SK-N-SH (cell line): ENCODE data around the gene MAT2A. TPM values are rescaled to one million over a fixed set of nuclear protein-coding genes. Genes with fewer than 3 reads are reported as not detected.

Experiments
- CTCF ChIA-PET: fragments of 300-600, 350-600 bp; formaldehyde crosslinking; extraction: SDS; loops from one replicate; lab custom pipeline; 2021; lab: Yijun Ruan, JAX
- POLR2A ChIA-PET: fragments of 350-600 bp; sonication (Branson Sonifier 250); formaldehyde crosslinking; extraction: SDS; loops from one replicate; lab custom pipeline; 2020; ENCODE audit warnings: antibody characterized with exemption, inconsistent platforms; lab: Yijun Ruan, JAX
- DNase-seq: peaks from one replicate; pipeline ENCODE4 v3.0.0; 2012
- H2AFZ ChIP-seq: fragments of 200-600 bp; sonication (generic); 2 replicates; pipeline ENCODE4 v1.8.1; 2016; ENCODE audit warnings: antibody characterized with exemption, mild to moderate bottlenecking, low read depth
- H3F3A ChIP-seq: fragments of 200-600 bp; sonication (generic); replicated peaks from 2 replicates; pipeline ENCODE3; 2016; ENCODE audit warnings: antibody characterized with exemption, mild to moderate bottlenecking; ENCODE audit not compliant: insufficient read depth
- H3K27ac ChIP-seq, 2 experiments: fragments of 200-500 bp in 1 of 2; fragments of 200-600 bp in 1 of 2; sonication (Bioruptor generic) in 1 of 2; sonication (generic), shearing (Covaris generic) in 1 of 2; 2 replicates each; pipeline versions ENCODE4 v1.5.1 to v1.6.1; 2014 to 2016; ENCODE audit warnings: low read depth in 2 of 2, inconsistent platforms in 1 of 2, low read length in 1 of 2, mild to moderate bottlenecking in 1 of 2, mixed read lengths in 1 of 2
- H3K27me3 ChIP-seq: fragments of 200-600 bp; sonication (generic), shearing (Covaris generic); 2 replicates; pipeline ENCODE4 v1.6.1; 2016; ENCODE audit warnings: mixed run types; ENCODE audit not compliant: insufficient read depth
- H3K36me3 ChIP-seq, 2 experiments: fragments of 200-500 bp in 1 of 2; fragments of 200-600 bp in 1 of 2; sonication (Bioruptor generic) in 1 of 2; sonication (generic) in 1 of 2; replicated peaks in 1 of 2; 2 replicates each; pipeline versions ENCODE3 to v1.5.1; 2014 to 2016; ENCODE audit warnings: low read length in 1 of 2, mild to moderate bottlenecking in 1 of 2; ENCODE audit not compliant: insufficient read depth in 2 of 2, control insufficient read depth in 1 of 2
- H3K4me1 ChIP-seq, 2 experiments: fragments of 200-500 bp in 1 of 2; fragments of 200-600 bp in 1 of 2; sonication (Bioruptor generic) in 1 of 2; sonication (generic), shearing (Covaris generic) in 1 of 2; 2 replicates each; pipeline versions ENCODE4 v1.5.1 to v1.6.1; 2014 to 2016; ENCODE audit warnings: low read depth in 1 of 2, low read length in 1 of 2, mixed run types in 1 of 2; ENCODE audit not compliant: insufficient read depth in 2 of 2, control insufficient read depth in 1 of 2
- H3K4me2 ChIP-seq: fragments of 200-600 bp; sonication (generic), shearing (Covaris generic); 2 replicates; pipeline ENCODE4 v1.6.1; 2017; ENCODE audit warnings: mixed run types
- H3K4me3 ChIP-seq, 2 experiments: fragments of 200-500 bp in 1 of 2; fragments of 200-600 bp in 1 of 2; sonication (Bioruptor generic) in 1 of 2; sonication (generic), shearing (Covaris generic) in 1 of 2; 2 replicates each; pipeline versions ENCODE4 v1.5.1 to v1.8.1; 2014 to 2016; ENCODE audit warnings: low read depth in 2 of 2, inconsistent platforms in 1 of 2, low read length in 1 of 2, mild to moderate bottlenecking in 1 of 2, mixed read lengths in 1 of 2, moderate library complexity in 1 of 2
- H3K79me2 ChIP-seq: fragments of 200-600 bp; sonication (generic); 2 replicates; pipeline ENCODE4 v1.8.1; 2017; ENCODE audit warnings: mild to moderate bottlenecking; ENCODE audit not compliant: insufficient read depth
- H3K9ac ChIP-seq: fragments of 200-600 bp; sonication (generic); 2 replicates; pipeline ENCODE4 v1.6.1; 2017; ENCODE audit warnings: mixed run types
- H3K9me2 ChIP-seq: fragments of 200-600 bp; sonication (generic); 2 replicates; pipeline ENCODE4 v1.6.1; 2017; ENCODE audit warnings: mixed run types
- H3K9me3 ChIP-seq: fragments of 200-600 bp; sonication (generic); 2 replicates; pipeline ENCODE4 v1.6.1; 2017; ENCODE audit warnings: mixed run types, mild to moderate bottlenecking, moderate library complexity
- H4K20me1 ChIP-seq: fragments of 200-600 bp; sonication (generic); 2 replicates; pipeline ENCODE4 v1.6.1; 2017; ENCODE audit warnings: mild to moderate bottlenecking, mixed run types; ENCODE audit not compliant: insufficient read depth
- CHD2 ChIP-seq: fragments of 150-350 bp; IDR thresholded peaks from 2 replicates; pipeline ENCODE4 v1.6.1; 2018; ENCODE audit warnings: low read length; ENCODE audit not compliant: partially characterized antibody
- ELF1 ChIP-seq: IDR thresholded peaks from 2 replicates; pipeline ENCODE4 v1.4.0; 2012
- EP300 ChIP-seq, 2 experiments: IDR thresholded peaks; 2 replicates each; pipeline versions ENCODE4 v1.4.0 to v1.6.1; 2012; ENCODE audit warnings: borderline replicate concordance in 1 of 2, low read depth in 1 of 2, low read length in 1 of 2
- EZH2phosphoT487 ChIP-seq: fragments of 200-600 bp; sonication (generic); IDR thresholded peaks from 2 replicates; pipeline ENCODE4 v1.6.1; 2017; ENCODE audit warnings: low read depth, mixed run types, mild to moderate bottlenecking, antibody characterized with exemption, moderate library complexity, borderline replicate concordance
- FOSL2 ChIP-seq: IDR thresholded peaks from 2 replicates; pipeline ENCODE4 v1.4.0; 2012; ENCODE audit warnings: low read depth, mild to moderate bottlenecking, moderate library complexity, borderline replicate concordance
- FOXJ3 ChIP-seq: sonication (generic); formaldehyde crosslinking; IDR thresholded peaks from 2 replicates; pipeline ENCODE4 v1.5.1; 2020; ENCODE audit warnings: mild to moderate bottlenecking, missing genetic modification reagents
- GABPA ChIP-seq: IDR thresholded peaks from 2 replicates; pipeline ENCODE4 v1.4.0; 2012; ENCODE audit warnings: low read depth, mild to moderate bottlenecking
- GATA2 ChIP-seq: sonication (generic); formaldehyde crosslinking; IDR thresholded peaks from 2 replicates; pipeline ENCODE4 v1.5.0; 2020; ENCODE audit warnings: mild to moderate bottlenecking, missing genetic modification reagents
- JUND ChIP-seq: IDR thresholded peaks from 2 replicates; pipeline ENCODE4 v1.4.0; 2012
- MEF2A ChIP-seq: IDR thresholded peaks from 2 replicates; pipeline ENCODE4 v1.4.0; 2012; ENCODE audit warnings: low read depth, borderline replicate concordance
- MXI1 ChIP-seq: IDR thresholded peaks from 2 replicates; pipeline ENCODE4 v1.6.1; 2012; ENCODE audit warnings: mild to moderate bottlenecking, low read depth, low read length, improper control_type of control experiment
- NFIC ChIP-seq: IDR thresholded peaks from 2 replicates; pipeline ENCODE4 v1.4.0; 2012; ENCODE audit warnings: borderline replicate concordance
- NRF1 ChIP-seq: IDR thresholded peaks from 2 replicates; pipeline ENCODE4 v1.6.1; 2012; ENCODE audit warnings: low read depth, mild to moderate bottlenecking, low read length
- POLR2AphosphoS5 ChIP-seq: IDR thresholded peaks from 2 replicates; pipeline ENCODE4 v1.6.1; 2012; ENCODE audit warnings: low read depth, low read length
- RCOR1 ChIP-seq: fragments of 150-350 bp; IDR thresholded peaks from 2 replicates; pipeline ENCODE4 v1.6.1; 2017; ENCODE audit warnings: antibody characterized with exemption, low read length
- RFX5 ChIP-seq: IDR thresholded peaks from 2 replicates; pipeline ENCODE4 v1.6.1; 2012; ENCODE audit warnings: mild to moderate bottlenecking, improper control_type of control experiment, low read length
- RXRA ChIP-seq: IDR thresholded peaks from 2 replicates; pipeline ENCODE4 v1.4.0; 2012; ENCODE audit warnings: low read depth, mild to moderate bottlenecking, borderline replicate concordance
- TAF1 ChIP-seq: IDR thresholded peaks from 2 replicates; pipeline ENCODE4 v1.6.1; 2012; ENCODE audit warnings: low read depth, mild to moderate bottlenecking, low read length, moderate library complexity, borderline replicate concordance
- TCF12 ChIP-seq: IDR thresholded peaks from 2 replicates; pipeline ENCODE4 v1.4.0; 2012
- TEAD4 ChIP-seq: IDR thresholded peaks from 2 replicates; pipeline ENCODE4 v1.4.0; 2012; ENCODE audit warnings: mild to moderate bottlenecking, borderline replicate concordance; ENCODE audit not compliant: insufficient read depth
- YY1 ChIP-seq: IDR thresholded peaks from 2 replicates; pipeline ENCODE4 v1.4.0; 2012; ENCODE audit warnings: low read depth, mild to moderate bottlenecking
- ZBTB33 ChIP-seq: IDR thresholded peaks from 2 replicates; pipeline ENCODE4 v1.4.0; 2012; ENCODE audit warnings: low read depth, borderline replicate concordance
- WGBS: methylation state at CpG from one replicate; pipeline ENCODE4 v1.1.6; 2017; ENCODE audit warnings: low lambda C conversion rate; 5-methylcytosine and 5-hydroxymethylcytosine counted together
- polyA plus RNA-seq, 3 experiments: library from polyadenylated mRNA; depleted of rRNA; stranded (reverse); fragments of >200 nt; gene quantifications; 2 replicates each; pipeline ENCODE4 v1.2.3, GENCODE V29; 2012
- TF ChIP-seq, protein P1 (sequence below): fragments of 150-350 bp; IDR thresholded peaks from 2 replicates; pipeline ENCODE4 v1.6.1; 2017; ENCODE audit warnings: antibody characterized with exemption, low read length, low read depth, borderline replicate concordance
- TF ChIP-seq, protein P2 (sequence below): fragments of 200-600 bp; sonication (generic); IDR thresholded peaks from 2 replicates; pipeline ENCODE4 v1.6.1; 2017; ENCODE audit warnings: antibody characterized with exemption, mild to moderate bottlenecking, moderate library complexity
- TF ChIP-seq, protein P3 (sequence below): IDR thresholded peaks from 2 replicates; pipeline ENCODE4 v1.4.0; 2012; ENCODE audit warnings: low read depth
- TF ChIP-seq, protein P4 (sequence below): IDR thresholded peaks from 2 replicates; pipeline ENCODE4; 2012

MAT2A gene
- polyA plus RNA-seq, 1 of the 3 experiments (the other 2 are of a cell fraction): 187 TPM

DNA sequence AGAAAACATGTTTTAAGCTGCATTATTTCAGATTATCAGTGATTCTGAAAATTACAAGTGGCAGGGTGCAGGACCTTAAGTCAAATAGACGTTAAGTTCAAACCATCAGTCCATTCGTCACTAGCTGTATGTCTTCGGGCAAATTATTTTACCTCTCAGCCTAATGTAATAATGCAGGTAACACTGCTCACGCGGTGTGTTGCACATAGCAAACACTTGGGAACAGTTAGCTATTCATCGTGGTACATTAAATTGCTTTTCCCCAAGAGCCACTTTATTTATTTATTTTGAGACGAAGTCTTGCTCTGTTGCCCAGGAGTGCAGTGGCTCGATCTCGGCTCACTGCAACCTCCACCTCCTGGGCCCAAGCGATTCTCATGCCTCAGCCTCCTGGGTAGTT lies 10.1 kb downstream of the MAT2A start (continued):
- TF ChIP-seq, protein P1, sequence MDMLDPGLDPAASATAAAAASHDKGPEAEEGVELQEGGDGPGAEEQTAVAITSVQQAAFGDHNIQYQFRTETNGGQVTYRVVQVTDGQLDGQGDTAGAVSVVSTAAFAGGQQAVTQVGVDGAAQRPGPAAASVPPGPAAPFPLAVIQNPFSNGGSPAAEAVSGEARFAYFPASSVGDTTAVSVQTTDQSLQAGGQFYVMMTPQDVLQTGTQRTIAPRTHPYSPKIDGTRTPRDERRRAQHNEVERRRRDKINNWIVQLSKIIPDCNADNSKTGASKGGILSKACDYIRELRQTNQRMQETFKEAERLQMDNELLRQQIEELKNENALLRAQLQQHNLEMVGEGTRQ: no peak
- no peak for TF ChIP-seq MEF2A
- TF ChIP-seq NRF1: no peak

DNA sequence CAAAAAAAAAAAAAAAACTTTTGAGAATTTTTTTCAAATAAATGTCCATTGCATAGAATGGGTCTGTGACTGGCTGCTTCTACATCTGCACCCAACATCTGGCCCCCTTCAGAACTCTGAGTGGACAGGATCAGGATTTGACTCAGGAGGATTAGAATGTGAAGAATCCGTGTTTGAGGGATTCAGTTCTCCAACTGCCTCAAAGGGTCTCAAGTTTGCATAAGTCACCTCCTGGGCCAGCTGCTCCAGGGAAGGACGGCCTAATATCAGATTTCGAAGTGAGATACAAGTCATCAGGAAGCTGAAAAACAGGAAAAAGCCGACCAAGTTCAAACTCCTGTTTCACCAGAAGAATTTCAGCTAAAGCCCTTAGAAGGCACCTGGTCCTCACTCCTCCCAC lies 10.9 kb downstream of the MAT2A start:
- H3K4me1 ChIP-seq: peaks cover 0 to 13% of the 10 kb centered on the region in 2 experiments; a peak in 2 of 4 replicates
- H3F3A ChIP-seq: peaks cover 57% of the 10 kb centered on the region
- H3K27ac ChIP-seq: peak overlapping the region; percentile 42 to 54
- H3K79me2 ChIP-seq: no peaks in the 10 kb centered on the region
- H4K20me1 ChIP-seq: peaks cover 11% of the 10 kb centered on the region
- no peaks in the 10 kb centered on the region for H3K27me3 ChIP-seq
- no peak overlapping the region for H2AFZ ChIP-seq
- H3K4me2 ChIP-seq: no peak overlapping the region
- no peak overlapping the region for H3K9ac ChIP-seq
- ChIA-PET POLR2A (interaction anchor here (1.0 to 8.2 kb wide), 5 partner anchors 10 to 130 kb away, joined by 4 to 87 read pairs (median 14); partner anchors contain the start of genes GGCX, MAT2A and SH2D6), CTCF (interaction anchor here (0.7 to 16.6 kb wide), 8 partner anchors 10 to 250 kb away, joined by 3 to 364 read pairs (median 28); partner anchors contain the start of genes MAT2A, SH2D6 and TMEM150A)
- H3K4me3 ChIP-seq: no peak overlapping the region
- no peaks in the 10 kb centered on the region for H3K9me2 ChIP-seq
- peaks cover 39% of the 10 kb centered on the region in 2 experiments for H3K36me3 ChIP-seq
- no peak for DNase-seq
- H3K9me3 ChIP-seq: no peaks in the 10 kb centered on the region
- 25% methylated on average over 4 of the region's 4 CpGs for WGBS
- TF ChIP-seq NFIC (0 out of 2 replicates have a peak, but pooled peaks have one; percentile 5), FOXJ3 (CRISPR knock-in tag) (no peak), CHD2 (no peak), TCF12 (peak; percentile 85), EZH2phosphoT487 (no peak), TEAD4 (peak; percentile 49; the same call in 1 of the 2 replicates), MXI1 (no peak), EP300 (IDR thresholded peaks at IDR 0.05; ENCODE audit: borderline replicate concordance in 1 of 2, low read depth in 1 of 2, low read length in 1 of 2) (peak in 1 of 2 experiments; percentile 43; a peak in 1 of 4 replicates), RXRA (peak; percentile 20; the same call in 1 of the 2 replicates), RFX5 (no peak), RCOR1 (no peak), JUND (peak; percentile 43), YY1 (no peak), FOSL2 (peak; percentile 48; the same call in 1 of the 2 replicates), TAF1 (no peak), ELF1 (0 out of 2 replicates have a peak, but pooled peaks have one; percentile 14), ZBTB33 (no peak), GATA2 (CRISPR knock-in tag) (no peak), POLR2AphosphoS5 (no peak; the same call in 1 of the 2 replicates), GABPA (no peak)
- TF ChIP-seq, protein P1: no peak
- TF ChIP-seq, protein P2, sequence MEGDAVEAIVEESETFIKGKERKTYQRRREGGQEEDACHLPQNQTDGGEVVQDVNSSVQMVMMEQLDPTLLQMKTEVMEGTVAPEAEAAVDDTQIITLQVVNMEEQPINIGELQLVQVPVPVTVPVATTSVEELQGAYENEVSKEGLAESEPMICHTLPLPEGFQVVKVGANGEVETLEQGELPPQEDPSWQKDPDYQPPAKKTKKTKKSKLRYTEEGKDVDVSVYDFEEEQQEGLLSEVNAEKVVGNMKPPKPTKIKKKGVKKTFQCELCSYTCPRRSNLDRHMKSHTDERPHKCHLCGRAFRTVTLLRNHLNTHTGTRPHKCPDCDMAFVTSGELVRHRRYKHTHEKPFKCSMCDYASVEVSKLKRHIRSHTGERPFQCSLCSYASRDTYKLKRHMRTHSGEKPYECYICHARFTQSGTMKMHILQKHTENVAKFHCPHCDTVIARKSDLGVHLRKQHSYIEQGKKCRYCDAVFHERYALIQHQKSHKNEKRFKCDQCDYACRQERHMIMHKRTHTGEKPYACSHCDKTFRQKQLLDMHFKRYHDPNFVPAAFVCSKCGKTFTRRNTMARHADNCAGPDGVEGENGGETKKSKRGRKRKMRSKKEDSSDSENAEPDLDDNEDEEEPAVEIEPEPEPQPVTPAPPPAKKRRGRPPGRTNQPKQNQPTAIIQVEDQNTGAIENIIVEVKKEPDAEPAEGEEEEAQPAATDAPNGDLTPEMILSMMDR: no peak
- TF ChIP-seq, protein P3, sequence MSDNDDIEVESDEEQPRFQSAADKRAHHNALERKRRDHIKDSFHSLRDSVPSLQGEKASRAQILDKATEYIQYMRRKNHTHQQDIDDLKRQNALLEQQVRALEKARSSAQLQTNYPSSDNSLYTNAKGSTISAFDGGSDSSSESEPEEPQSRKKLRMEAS: no peak
- TF ChIP-seq, protein P4, sequence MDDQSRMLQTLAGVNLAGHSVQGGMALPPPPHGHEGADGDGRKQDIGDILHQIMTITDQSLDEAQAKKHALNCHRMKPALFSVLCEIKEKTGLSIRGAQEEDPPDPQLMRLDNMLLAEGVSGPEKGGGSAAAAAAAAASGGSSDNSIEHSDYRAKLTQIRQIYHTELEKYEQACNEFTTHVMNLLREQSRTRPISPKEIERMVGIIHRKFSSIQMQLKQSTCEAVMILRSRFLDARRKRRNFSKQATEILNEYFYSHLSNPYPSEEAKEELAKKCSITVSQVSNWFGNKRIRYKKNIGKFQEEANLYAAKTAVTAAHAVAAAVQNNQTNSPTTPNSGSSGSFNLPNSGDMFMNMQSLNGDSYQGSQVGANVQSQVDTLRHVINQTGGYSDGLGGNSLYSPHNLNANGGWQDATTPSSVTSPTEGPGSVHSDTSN: peak; percentile 58
